Neural progenitor cell (in vitro differentiated cells): ENCODE results near the gene LITAFD. TPM values are rescaled to one million over a fixed set of nuclear protein-coding genes. Genes with fewer than 3 reads are reported as not detected.
"Not testable (repeated sequence)": the region's sequence is repeated elsewhere in the genome, so short reads cannot be mapped to it uniquely, and the experiment has no call there.

Experiments used
- DNase-seq: peaks from one replicate; pipeline ENCODE4 v3.0.0-alpha.2; 2016; ENCODE audit warnings: low spot score
- H2AFZ ChIP-seq: fragments of 200-600 bp; sonication (generic); replicated peaks from 2 replicates; pipeline ENCODE4 v1.6.1; 2016; ENCODE audit warnings: antibody characterized with exemption
- H3F3A ChIP-seq: fragments of 200-600 bp; sonication (generic); 2 replicates; pipeline ENCODE4 v1.6.1; 2016; ENCODE audit warnings: antibody characterized with exemption, low read depth
- H3K27ac ChIP-seq: fragments of 200-600 bp; sonication (generic); 2 replicates; pipeline ENCODE4 v1.5.1; 2016; ENCODE audit warnings: mild to moderate bottlenecking
- H3K27me3 ChIP-seq: fragments of 200-600 bp; sonication (generic); 2 replicates; pipeline ENCODE4 v1.6.1; 2016; ENCODE audit warnings: mild to moderate bottlenecking, moderate library complexity
- H3K36me3 ChIP-seq: fragments of 200-600 bp; sonication (generic); 2 replicates; pipeline ENCODE4 v1.5.1; 2016
- H3K4me1 ChIP-seq: fragments of 200-600 bp; sonication (generic); 2 replicates; pipeline ENCODE4 v1.6.1; 2016; ENCODE audit warnings: mixed run types
- H3K4me2 ChIP-seq: fragments of 200-600 bp; sonication (generic); 2 replicates; pipeline ENCODE4 v1.6.1; 2016
- H3K4me3 ChIP-seq: fragments of 200-600 bp; sonication (generic); 2 replicates; pipeline ENCODE4 v1.5.1; 2016
- H3K79me2 ChIP-seq: fragments of 200-600 bp; sonication (generic); 2 replicates; pipeline ENCODE4 v1.6.1; 2016; ENCODE audit warnings: low read depth
- H3K9ac ChIP-seq: fragments of 200-600 bp; sonication (generic); 2 replicates; pipeline ENCODE4 v1.6.1; 2016
- H3K9me3 ChIP-seq: fragments of 200-600 bp; sonication (generic); 2 replicates; pipeline ENCODE4 v1.5.1; 2016; ENCODE audit warnings: low read depth
- H4K20me1 ChIP-seq: fragments of 200-600 bp; sonication (generic); 2 replicates; pipeline ENCODE4 v1.6.1; 2016; ENCODE audit warnings: low read depth
- H3K27ac Mint-ChIP-seq: 3 replicates; pipeline ENCODE4 v1.8.0; 2021; ENCODE audit warnings: mixed read lengths
- H3K27me3 Mint-ChIP-seq: 2 replicates; pipeline ENCODE4 v1.8.0; 2022; ENCODE audit warnings: low read depth, mild to moderate bottlenecking, inconsistent platforms, moderate library complexity, mixed read lengths; ENCODE audit not compliant: insufficient read depth
- H3K36me3 Mint-ChIP-seq: 3 replicates; pipeline ENCODE4 v1.8.0; 2021; ENCODE audit warnings: mixed read lengths
- H3K4me1 Mint-ChIP-seq: 3 replicates; pipeline ENCODE4 v1.8.0; 2021; ENCODE audit warnings: mixed read lengths
- H3K4me3 Mint-ChIP-seq: 3 replicates; pipeline ENCODE4 v1.8.0; 2021; ENCODE audit warnings: mild to moderate bottlenecking, moderate library complexity, mixed read lengths
- H3K9me3 Mint-ChIP-seq: 3 replicates; pipeline ENCODE4 v1.8.0; 2020; ENCODE audit warnings: mixed read lengths
- CTCF ChIP-seq: fragments of 200-600 bp; sonication (generic); IDR thresholded peaks from 2 replicates; pipeline ENCODE4 v1.5.1; 2017; ENCODE audit warnings: antibody characterized with exemption, mild to moderate bottlenecking
- EZH2 ChIP-seq: fragments of 200-600 bp; sonication (generic); IDR thresholded peaks from 2 replicates; pipeline ENCODE4 v1.6.1; 2017; ENCODE audit warnings: antibody characterized with exemption, mild to moderate bottlenecking, moderate library complexity
- EZH2phosphoT487 ChIP-seq: fragments of 200-600 bp; sonication (generic); IDR thresholded peaks from 2 replicates; pipeline ENCODE4 v1.6.1; 2017; ENCODE audit warnings: antibody characterized with exemption
- total RNA-seq: library from RNA; depleted of rRNA; stranded (reverse); fragments of >200 nt; gene quantifications from 2 replicates; pipeline ENCODE4 v1.2.3, GENCODE V29; 2015; ENCODE audit warnings: low replicate concordance

LITAFD gene
- total RNA-seq, 1 donor from 2014 or later: not detected

- H3F3A ChIP-seq: peaks cover 11% of the 10 kb centered on the region
- no peak overlapping the region for H3K4me3 Mint-ChIP-seq
These were observed 8.9 kb upstream of the LITAFD start for GRCh38 chr16:8872967-8873865.

GRCh38 chr16:8873866-8874195 lies 8.3 kb upstream of the LITAFD start:
- H3K9me3 Mint-ChIP-seq, H3F3A ChIP-seq, H4K20me1 ChIP-seq, H3K36me3 Mint-ChIP-seq, H3K27me3 ChIP-seq, H3K4me3 Mint-ChIP-seq, DNase-seq, H3K27ac ChIP-seq, H3K9me3 ChIP-seq, H3K36me3 ChIP-seq, H3K4me2 ChIP-seq, H3K9ac ChIP-seq, H3K27ac Mint-ChIP-seq, H3K79me2 ChIP-seq, H3K27me3 Mint-ChIP-seq, H3K4me1 ChIP-seq, H3K4me3 ChIP-seq, H2AFZ ChIP-seq: not testable (repeated sequence)
- peaks cover 16% of the 10 kb centered on the region for H3K4me1 Mint-ChIP-seq

More at GRCh38 chr16:8872967-8873865, 8.9 kb upstream of the LITAFD start:
- Histone ChIP-seq H3K79me2 (peaks cover 5% of the 10 kb centered on the region), H3K9me3 (no peaks in the 10 kb centered on the region), H2AFZ (no peak overlapping the region), H3K27me3 (no peaks in the 10 kb centered on the region), H4K20me1 (peaks cover 1% of the 10 kb centered on the region), H3K4me1 (peaks cover 6% of the 10 kb centered on the region), H3K27ac (no peak overlapping the region), H3K9ac (no peak overlapping the region), H3K4me3 (no peak overlapping the region), H3K36me3 (no peaks in the 10 kb centered on the region), H3K4me2 (no peak overlapping the region)
- Mint-ChIP-seq H3K36me3 (no peaks in the 10 kb centered on the region), H3K9me3 (no peaks in the 10 kb centered on the region), H3K27ac (peak overlapping the region; percentile 63), H3K27me3 (peaks cover 7% of the 10 kb centered on the region), H3K4me1 (peaks cover 16% of the 10 kb centered on the region)
- TF ChIP-seq EZH2: no peak
- no peak for TF ChIP-seq CTCF
- no peak for TF ChIP-seq EZH2phosphoT487
- no peak for DNase-seq

GRCh38 chr16:8874388-8874787 lies 7.8 kb upstream of the LITAFD start:
- Mint-ChIP-seq H3K36me3 (no peaks in the 10 kb centered on the region), H3K27ac (no peak overlapping the region), H3K9me3 (no peaks in the 10 kb centered on the region), H3K27me3 (peaks cover 7% of the 10 kb centered on the region), H3K4me1 (peaks cover 13% of the 10 kb centered on the region), H3K4me3 (no peak overlapping the region)
- H3F3A ChIP-seq: peaks cover 4% of the 10 kb centered on the region
- H2AFZ ChIP-seq: no peak overlapping the region
- no peaks in the 10 kb centered on the region for H3K79me2 ChIP-seq
- no peak overlapping the region for H3K9ac ChIP-seq
- H4K20me1 ChIP-seq: no peaks in the 10 kb centered on the region
- no peaks in the 10 kb centered on the region for H3K9me3 ChIP-seq
- DNase-seq: no peak
- H3K27me3 ChIP-seq: no peaks in the 10 kb centered on the region
- H3K36me3 ChIP-seq: no peaks in the 10 kb centered on the region
- peaks cover 4% of the 10 kb centered on the region for H3K4me1 ChIP-seq
- no peak overlapping the region for H3K4me3 ChIP-seq
- no peak overlapping the region for H3K27ac ChIP-seq
- no peak overlapping the region for H3K4me2 ChIP-seq
- no peak for TF ChIP-seq EZH2
- no peak for TF ChIP-seq EZH2phosphoT487
- TF ChIP-seq CTCF: no peak

GRCh38 chr16:8875317-8875716 lies 6.8 kb upstream of the LITAFD start:
- H3K79me2 ChIP-seq, H3K36me3 Mint-ChIP-seq, H3K9me3 Mint-ChIP-seq, H3K4me3 ChIP-seq, H3K4me2 ChIP-seq, H3F3A ChIP-seq, H3K36me3 ChIP-seq, H2AFZ ChIP-seq, DNase-seq, H3K27ac ChIP-seq, H4K20me1 ChIP-seq, H3K27me3 Mint-ChIP-seq, H3K27ac Mint-ChIP-seq, H3K4me1 Mint-ChIP-seq, H3K9ac ChIP-seq, H3K4me1 ChIP-seq, H3K4me3 Mint-ChIP-seq, H3K27me3 ChIP-seq, H3K9me3 ChIP-seq: not testable (repeated sequence)
